ENCODE measurements around the gene KCNN3.

- peak; percentile 46 to 95 (median 91) for TF ChIP-seq CTCF (IDR thresholded peaks at IDR 0.05 in 8 of 11, conservative IDR thresholded peaks at IDR 0.05 in 3 of 11)
- no peak for TF ChIP-seq POLR2A (IDR thresholded peaks at IDR 0.05)
Observed at GRCh38 chr1:154878371-154879037, 8.4 kb upstream of the KCNN3 start.
